Measurements from ENCODE around the gene PLPPR4.
"Not testable (repeated sequence)": the region's sequence is repeated elsewhere in the genome, so short reads cannot be mapped to it uniquely, and the experiment has no call there.

The PLPPR4 gene

DNA sequence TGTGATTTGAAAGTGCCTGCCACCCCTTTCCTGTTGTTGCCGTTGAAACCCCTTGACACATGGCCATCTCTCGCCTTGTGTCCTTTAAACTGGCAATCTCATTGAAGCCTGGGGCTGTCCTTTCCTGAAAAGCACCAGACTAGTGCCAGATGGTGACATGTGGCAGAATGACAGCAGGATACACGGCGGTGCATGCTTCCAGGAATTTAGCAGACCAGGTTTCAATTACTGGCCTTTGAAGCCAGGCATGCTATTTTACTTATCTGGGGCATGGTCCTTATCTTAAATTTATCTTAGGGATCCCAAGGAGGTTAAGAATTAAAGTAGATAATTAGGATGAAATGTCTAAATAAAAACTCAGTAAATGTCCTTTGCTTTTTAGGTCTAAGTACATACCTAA, 15.2 kb downstream of the PLPPR4 start:
- no peak for DNase-seq (ENCODE audit: low read depth)
- TF ChIP-seq, protein P1, sequence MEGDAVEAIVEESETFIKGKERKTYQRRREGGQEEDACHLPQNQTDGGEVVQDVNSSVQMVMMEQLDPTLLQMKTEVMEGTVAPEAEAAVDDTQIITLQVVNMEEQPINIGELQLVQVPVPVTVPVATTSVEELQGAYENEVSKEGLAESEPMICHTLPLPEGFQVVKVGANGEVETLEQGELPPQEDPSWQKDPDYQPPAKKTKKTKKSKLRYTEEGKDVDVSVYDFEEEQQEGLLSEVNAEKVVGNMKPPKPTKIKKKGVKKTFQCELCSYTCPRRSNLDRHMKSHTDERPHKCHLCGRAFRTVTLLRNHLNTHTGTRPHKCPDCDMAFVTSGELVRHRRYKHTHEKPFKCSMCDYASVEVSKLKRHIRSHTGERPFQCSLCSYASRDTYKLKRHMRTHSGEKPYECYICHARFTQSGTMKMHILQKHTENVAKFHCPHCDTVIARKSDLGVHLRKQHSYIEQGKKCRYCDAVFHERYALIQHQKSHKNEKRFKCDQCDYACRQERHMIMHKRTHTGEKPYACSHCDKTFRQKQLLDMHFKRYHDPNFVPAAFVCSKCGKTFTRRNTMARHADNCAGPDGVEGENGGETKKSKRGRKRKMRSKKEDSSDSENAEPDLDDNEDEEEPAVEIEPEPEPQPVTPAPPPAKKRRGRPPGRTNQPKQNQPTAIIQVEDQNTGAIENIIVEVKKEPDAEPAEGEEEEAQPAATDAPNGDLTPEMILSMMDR (conservative IDR thresholded peaks at IDR 0.05; ENCODE audit: control insufficient read depth, insufficient read depth, low read depth, low read length) = no peak
- no peak overlapping the region for H3K4me3 ChIP-seq (ENCODE audit: control insufficient read depth, low read depth, low read length)

DNA sequence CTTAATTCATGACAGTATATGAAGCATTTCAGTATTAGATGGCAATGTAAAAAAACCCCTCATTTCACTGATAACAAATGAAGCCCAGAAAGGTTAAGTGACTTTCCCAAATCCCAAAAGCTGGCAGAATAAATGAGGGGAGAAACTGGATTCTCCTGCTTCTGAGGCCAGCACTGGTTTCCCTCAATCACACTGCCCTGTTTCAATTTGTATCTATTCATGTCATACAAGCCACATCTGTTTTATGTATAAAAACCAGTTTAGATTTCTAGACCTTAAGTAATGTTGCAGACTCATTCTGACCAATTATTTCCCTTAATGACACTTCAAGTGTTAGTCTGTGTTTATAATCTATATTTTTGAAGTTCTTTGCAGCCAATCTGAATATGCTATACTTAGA, 16.8 kb downstream of the PLPPR4 start:
- TF ChIP-seq, protein P1 (conservative IDR thresholded peaks at IDR 0.05; ENCODE audit: control insufficient read depth, insufficient read depth, low read depth, low read length) = no peak
- no peak for DNase-seq (ENCODE audit: low read depth)
- no peak overlapping the region for H3K4me3 ChIP-seq (ENCODE audit: control insufficient read depth, low read depth, low read length)

DNA sequence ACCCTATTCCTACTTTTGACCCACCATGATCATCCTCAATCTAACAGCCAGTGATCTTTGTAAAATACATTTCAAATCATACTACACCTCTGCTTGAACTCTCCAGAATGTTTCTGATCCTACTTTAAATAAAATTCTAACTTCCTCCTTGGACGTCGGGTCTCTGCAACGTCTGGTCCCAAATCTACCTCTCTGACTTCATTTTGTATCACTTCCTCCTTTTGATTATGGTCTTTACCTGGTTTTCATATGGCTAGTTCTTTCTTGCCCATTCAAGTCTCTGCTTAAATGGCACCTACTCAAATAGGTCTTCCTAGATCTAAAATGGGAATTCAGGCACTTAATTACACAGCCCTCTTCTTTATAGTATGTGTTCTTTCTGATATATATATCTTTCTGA, 18.2 kb downstream of the PLPPR4 start:
- no peak overlapping the region for H3K4me3 ChIP-seq (ENCODE audit: control insufficient read depth, low read depth, low read length)
- TF ChIP-seq, protein P1 (conservative IDR thresholded peaks at IDR 0.05; ENCODE audit: control insufficient read depth, insufficient read depth, low read depth, low read length) = no peak
- DNase-seq (ENCODE audit: low read depth) = no peak

DNA sequence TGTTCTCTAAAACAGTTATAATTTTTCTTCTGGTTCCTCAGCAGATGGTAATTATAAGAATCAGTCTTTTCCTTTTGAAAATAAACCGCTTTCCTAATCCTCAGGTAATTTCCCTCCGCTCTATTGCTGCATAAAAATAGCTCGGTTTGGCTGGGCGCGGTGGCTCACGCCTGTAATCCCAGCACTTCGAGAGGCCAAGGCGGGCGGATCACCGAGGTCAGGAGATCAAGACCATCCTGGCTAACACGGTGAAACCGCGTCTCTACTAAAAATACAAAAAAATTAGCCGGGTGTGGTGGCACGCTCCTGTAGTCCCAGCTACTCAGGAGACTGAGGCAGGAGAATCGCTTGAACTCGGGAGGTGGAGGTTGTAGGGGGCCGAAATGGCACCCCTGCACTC, 19.2 kb downstream of the PLPPR4 start:
- not testable (repeated sequence) for DNase-seq (ENCODE audit: low read depth); H3K4me3 ChIP-seq (ENCODE audit: control insufficient read depth, low read depth, low read length)

DNA sequence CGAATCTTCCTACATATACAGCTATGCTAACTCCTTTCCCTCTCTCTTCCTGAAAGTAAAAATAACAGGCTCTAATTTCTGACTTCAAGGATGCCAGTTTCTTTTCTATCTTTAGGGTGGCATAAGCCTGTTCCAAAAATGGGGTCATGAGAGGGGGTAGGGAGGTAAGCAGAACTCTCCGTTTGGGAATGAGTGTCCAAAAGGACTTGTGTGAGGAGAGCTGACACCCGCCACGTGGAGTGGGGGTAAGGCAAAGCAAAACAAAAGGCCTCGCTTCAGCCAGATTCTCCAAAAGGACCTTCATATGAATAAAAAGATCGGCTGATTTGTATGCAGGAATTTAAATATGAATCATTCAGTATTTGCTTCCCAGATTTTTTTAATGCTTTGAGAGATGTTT, 28.6 kb downstream of the PLPPR4 start:
- TF ChIP-seq, protein P1 (conservative IDR thresholded peaks at IDR 0.05; ENCODE audit: control insufficient read depth, insufficient read depth, low read depth, low read length) = no peak
- no peak overlapping the region for H3K4me3 ChIP-seq (ENCODE audit: control insufficient read depth, low read depth, low read length)
- DNase-seq (ENCODE audit: low read depth) = no peak

DNA sequence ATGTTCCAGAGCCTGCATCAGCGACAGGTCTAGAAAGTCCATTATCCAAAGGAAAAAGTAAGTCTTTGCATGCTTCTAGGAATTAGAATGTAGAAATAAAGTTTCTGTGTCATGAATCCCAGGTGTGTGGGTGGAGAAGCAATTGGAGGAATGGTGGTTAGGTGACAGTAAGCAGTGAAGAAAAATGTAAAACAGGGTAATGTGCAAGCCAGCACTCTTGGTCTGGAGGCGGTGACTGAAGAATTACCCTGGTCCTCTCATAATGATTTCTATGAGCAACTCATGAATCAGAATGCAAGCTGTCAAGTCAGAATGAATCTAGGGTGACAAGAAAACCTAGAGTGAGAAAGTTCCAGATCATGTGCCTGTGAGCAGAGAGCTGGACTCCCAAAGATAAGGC, 33.6 kb downstream of the PLPPR4 start:
- no peak for DNase-seq (ENCODE audit: low read depth)
- H3K4me3 ChIP-seq (ENCODE audit: control insufficient read depth, low read depth, low read length) = no peak overlapping the region
- TF ChIP-seq, protein P1 (conservative IDR thresholded peaks at IDR 0.05; ENCODE audit: control insufficient read depth, insufficient read depth, low read depth, low read length) = no peak

DNA sequence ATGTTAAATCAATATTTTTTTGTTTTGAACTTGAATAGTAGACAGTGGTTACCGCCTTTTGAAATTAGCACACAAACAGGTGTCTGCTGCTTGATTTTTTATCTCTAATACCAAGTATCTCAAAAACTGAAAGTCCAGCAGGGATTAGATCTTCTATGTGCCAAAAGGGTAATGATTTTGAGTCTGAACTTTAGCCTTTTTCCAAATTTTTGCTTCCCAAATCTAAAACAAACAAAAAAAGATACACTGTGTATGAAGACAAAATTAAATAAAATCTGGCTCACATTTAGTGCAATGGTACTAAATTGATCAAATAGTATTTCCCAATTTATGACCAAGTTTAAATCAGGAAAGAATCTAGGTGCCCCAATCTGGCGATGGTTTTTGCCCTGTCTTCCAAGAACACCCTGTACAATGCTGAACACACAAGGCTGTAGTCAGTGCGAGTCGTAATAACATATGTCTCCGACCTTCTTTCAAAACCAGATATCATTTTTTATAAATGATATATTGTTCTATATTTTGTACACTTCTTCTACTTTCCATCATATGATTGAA, 40.5 kb downstream of the PLPPR4 start:
- TF ChIP-seq, protein P1 (conservative IDR thresholded peaks at IDR 0.05; ENCODE audit: control insufficient read depth, insufficient read depth, low read depth, low read length) = no peak
- DNase-seq (ENCODE audit: low read depth) = no peak
- no peak overlapping the region for H3K4me3 ChIP-seq (ENCODE audit: control insufficient read depth, low read depth, low read length)
